ENCODE results near the gene NOXA1.
A peak's percentile ranks its signal among the peaks of the same experiment; 100 is the strongest.
"Not testable (repeated sequence)": the region's sequence is repeated elsewhere in the genome, so short reads cannot be mapped to it uniquely, and the experiment has no call there.

The NOXA1 gene

DNA sequence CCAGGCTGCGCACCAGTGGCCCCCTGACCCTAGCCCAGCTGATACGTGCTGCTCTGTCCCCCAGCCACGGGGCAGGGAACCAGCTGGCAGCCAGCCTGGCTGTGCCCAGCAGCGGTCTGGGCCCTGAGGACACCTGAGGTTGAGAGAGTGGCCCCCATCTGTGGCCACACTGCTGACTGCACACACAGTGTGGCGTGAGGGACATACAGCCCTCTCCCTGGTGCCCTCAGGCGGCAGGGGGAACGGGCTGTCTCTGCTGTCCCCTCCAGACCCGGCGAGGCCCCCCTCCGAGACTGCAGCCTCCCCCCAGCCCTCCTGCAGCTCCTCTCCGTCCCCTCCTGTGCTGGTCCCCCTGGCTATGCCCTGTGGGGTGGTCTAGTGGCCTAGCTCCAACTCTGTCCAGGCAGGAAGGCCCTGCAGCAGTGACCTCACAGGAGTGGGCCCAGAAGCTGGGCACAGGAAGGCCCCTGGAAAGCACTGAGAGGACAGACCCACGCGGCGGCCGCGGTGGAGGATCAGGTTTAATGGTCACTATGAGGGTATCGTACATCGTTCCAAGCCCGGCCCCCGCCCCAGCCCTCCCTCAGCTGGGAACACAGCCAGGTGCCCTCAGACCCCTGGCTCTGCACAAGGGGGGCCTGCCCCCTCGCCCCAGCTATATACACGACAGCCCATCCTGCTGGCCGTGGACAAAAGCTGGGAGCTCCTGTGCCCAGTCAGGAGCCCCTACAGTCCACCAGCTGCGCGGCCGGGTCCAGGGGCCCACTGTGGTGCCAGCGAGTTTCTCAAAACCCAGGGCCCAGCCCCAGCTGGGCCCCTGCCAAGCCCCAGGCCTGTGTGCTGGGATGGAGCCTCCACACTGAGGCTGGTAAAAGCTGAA, 24.8 kb downstream of the NOXA1 start:
- H3K27me3 Mint-ChIP-seq: peaks cover 2% of the 10 kb centered on the region
- no peak overlapping the region for H3K4me3 Mint-ChIP-seq
- H3K4me1 Mint-ChIP-seq (ENCODE audit: low read depth): peaks cover 17% of the 10 kb centered on the region
- H3K27ac Mint-ChIP-seq: no peak overlapping the region
- H3K9me3 Mint-ChIP-seq (ENCODE audit: low read depth): no peaks in the 10 kb centered on the region
- H3K36me3 Mint-ChIP-seq: no peaks in the 10 kb centered on the region

DNA sequence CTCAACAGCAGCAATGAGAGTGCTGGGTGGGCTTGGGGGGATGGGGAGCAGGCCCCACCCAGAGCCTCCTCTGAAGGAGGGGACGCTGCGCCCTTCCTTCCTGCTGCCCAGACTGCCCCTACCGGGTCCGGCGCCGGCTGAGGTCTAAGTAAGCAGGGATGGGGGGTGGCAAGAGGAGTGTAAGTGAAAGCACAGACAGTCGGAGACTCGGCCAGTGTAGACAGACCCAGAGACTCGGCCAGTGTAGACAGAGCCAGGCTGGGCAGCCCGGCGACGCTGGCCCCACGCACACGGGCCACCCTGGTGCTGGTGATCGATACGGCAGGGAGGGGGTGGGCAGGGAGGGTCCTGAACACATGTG, 25.4 kb downstream of the NOXA1 start:
- Mint-ChIP-seq H3K4me3 (no peak overlapping the region), H3K27ac (no peak overlapping the region), H3K27me3 (peaks cover under 1% of the 10 kb centered on the region), H3K36me3 (no peaks in the 10 kb centered on the region), H3K4me1 (ENCODE audit: low read depth) (peaks cover 17% of the 10 kb centered on the region), H3K9me3 (ENCODE audit: low read depth) (no peaks in the 10 kb centered on the region)

DNA sequence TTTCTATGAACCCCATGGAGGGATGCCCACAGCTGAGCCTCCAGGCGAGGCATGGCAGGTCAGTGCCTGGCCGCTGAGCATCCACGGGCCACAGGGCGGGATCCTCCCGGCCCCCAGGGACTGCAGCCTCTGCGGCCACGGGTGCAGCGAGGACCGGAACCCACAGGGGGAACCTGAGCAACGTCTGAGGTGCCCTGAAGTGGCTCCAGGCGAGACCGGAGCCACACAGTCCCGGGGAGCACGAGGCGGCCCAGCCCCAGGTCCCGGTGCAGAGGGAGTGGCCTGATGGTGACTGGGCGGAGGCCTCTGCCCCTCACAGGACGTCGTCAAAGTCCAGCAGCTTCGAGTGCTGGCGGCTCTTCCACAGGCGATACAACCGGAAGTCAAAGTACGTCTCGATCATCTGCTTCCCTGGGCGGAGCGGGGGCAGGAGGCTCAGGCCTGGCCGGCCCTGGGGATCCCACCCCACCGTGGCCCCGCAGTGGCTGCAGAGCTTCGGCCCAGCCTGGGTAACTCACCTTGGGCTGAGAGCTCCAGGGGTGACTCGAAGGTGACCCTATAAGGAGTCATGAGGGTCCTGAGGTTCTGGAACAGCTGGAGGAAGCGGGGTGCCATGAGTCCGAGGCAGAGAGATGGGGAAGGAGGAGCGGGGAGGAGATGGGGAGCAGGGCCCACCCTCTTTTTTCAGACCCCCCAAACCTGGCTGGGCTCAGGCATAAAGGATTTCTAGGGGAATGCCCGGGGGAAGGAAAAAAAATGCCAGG, 26.1 kb downstream of the NOXA1 start:
- H3K9me3 Mint-ChIP-seq (ENCODE audit: low read depth): no peaks in the 10 kb centered on the region
- no peak overlapping the region for H3K4me3 Mint-ChIP-seq
- no peaks in the 10 kb centered on the region for H3K36me3 Mint-ChIP-seq
- peaks cover 17% of the 10 kb centered on the region for H3K4me1 Mint-ChIP-seq (ENCODE audit: low read depth)
- no peaks in the 10 kb centered on the region for H3K27me3 Mint-ChIP-seq
- no peak overlapping the region for H3K27ac Mint-ChIP-seq

DNA sequence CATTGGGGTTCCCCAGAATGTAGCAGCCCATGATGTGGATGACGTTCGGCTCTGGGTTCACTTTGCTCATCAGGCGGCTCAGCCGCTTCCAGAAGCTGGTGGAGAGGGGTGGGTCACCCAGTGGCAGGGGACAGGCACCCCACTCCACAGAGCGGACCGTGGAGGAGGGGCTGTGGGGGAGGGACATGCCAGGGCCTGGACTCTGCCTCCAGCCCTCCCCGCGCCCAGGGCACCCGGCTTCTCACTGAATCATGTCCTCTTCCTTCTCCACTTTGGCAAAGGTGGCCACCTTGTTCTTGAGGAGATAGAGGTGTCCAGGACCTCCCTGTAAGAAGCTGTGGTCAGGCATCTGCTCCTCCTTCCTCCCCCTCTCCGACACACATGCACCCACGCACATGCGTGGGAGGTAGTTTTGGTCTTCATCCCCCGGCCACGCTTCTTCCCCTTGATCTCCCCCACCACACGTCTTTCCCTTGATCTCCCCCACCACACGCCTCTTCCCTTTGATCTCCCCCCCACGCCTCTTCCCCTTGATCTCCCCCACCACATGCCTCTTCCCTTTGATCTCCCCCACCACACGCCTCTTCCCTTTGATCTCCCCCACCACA, 26.8 kb downstream of the NOXA1 start:
- Mint-ChIP-seq H3K4me3 (no peak overlapping the region), H3K36me3 (no peaks in the 10 kb centered on the region), H3K9me3 (ENCODE audit: low read depth) (no peaks in the 10 kb centered on the region), H3K27me3 (no peaks in the 10 kb centered on the region), H3K4me1 (ENCODE audit: low read depth) (peaks cover 18% of the 10 kb centered on the region), H3K27ac (no peak overlapping the region)

DNA sequence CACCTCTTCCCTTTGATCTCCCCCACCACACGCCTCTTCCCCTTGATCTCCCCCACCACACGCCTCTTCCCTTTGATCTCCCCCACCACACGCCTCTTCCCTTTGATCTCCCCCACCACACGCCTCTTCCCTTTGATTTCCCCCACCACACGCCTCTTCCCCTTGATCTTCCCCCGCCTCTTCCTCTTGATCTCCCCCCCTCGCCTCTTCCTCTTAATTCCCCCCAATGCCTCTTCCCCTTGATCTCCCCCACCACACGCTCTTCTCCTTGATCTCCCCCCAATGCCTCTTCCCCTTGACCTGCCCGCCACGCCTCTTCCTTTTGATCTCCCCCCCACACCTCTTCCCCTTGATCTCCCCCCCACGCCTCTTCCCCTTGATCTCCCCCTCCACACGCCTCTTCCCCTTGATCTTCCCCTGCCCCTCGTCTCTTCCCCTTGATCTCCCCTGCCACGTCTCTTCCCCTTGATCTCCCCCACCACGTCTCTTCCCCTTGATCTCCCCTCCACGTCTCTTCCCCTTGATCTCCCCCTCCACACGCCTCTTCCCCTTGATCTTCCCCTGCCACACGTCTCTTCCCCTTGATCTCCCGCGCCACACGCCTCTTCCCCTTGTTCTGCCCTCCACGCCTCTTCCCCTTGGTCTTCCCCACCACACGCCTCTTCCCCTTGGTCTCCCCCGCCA, 27.5 kb downstream of the NOXA1 start:
- H3K36me3 Mint-ChIP-seq; H3K4me3 Mint-ChIP-seq; H3K27me3 Mint-ChIP-seq; H3K9me3 Mint-ChIP-seq (ENCODE audit: low read depth): not testable (repeated sequence)
- peak overlapping the region; percentile 28 for H3K27ac Mint-ChIP-seq
- peaks cover 13% of the 10 kb centered on the region for H3K4me1 Mint-ChIP-seq (ENCODE audit: low read depth)

DNA sequence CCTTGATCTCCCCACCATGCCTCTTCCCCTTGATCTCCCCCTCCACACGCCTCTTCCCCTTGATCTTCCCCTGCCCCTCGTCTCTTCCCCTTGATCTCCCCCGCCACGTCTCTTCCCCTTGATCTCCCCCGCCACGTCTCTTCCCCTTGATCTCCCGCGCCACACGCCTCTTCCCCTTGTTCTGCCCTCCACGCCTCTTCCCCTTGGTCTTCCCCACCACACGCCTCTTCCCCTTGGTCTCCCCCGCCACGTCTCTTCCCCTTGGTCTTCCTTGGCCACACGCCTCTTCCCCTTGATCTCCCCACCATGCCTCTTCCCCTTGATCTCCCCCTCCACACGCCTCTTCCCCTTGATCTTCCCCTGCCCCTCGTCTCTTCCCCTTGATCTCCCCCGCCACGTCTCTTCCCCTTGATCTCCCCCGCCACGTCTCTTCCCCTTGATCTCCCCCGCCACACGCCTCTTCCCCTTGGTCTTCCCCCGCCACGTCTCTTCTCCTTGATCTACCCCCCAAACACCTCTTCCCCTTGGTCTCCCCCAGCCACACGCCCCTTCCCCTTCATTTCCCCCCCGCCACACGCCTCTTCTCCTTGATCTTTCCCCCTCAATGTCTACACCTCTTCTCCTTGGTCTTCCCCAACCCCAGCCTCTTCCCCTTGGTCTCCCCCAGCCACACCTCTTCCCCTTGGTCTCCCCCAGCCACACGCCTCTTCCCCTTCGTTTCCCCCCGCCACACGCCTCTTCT, 28.2 kb downstream of the NOXA1 start:
- H3K4me3 Mint-ChIP-seq; H3K27me3 Mint-ChIP-seq; H3K9me3 Mint-ChIP-seq (ENCODE audit: low read depth); H3K36me3 Mint-ChIP-seq; H3K27ac Mint-ChIP-seq: not testable (repeated sequence)
- H3K4me1 Mint-ChIP-seq (ENCODE audit: low read depth): peaks cover 18% of the 10 kb centered on the region

DNA sequence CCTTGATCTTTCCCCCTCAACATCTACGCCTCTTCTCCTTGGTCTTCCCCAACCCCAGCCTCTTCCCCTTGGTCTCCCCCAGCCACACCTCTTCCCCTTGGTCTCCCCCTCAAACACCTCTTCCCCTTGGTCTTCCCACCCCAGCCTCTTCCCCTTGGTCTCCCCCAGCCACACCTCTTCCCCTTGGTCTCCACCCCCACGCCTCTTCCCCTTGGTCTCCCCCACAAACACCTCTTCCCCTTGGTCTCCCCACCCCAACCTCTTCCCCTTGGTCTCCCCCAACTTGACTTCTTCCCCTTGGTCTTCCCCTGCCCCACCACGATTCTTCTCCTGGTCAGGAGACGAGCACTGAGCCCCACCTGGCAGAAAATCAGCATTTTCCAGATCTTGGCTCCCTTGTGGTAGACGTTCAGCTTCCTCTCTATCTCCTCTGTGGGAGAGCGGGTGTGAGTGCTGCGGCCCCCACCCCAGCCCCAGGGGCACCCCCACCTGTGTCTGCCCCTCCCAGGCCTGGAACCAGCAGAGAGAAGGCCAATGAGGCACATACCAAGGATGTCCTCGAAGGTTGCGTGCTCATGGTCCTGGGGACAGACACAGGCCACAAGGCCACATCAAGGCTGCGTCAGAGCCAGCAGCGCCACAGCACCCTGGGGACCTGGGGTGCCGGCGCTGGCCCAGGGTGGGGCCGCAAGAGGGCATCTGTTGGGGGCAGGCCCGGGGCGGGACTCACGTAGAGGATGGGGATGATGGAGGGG, 29.0 kb downstream of the NOXA1 start:
- H3K4me1 Mint-ChIP-seq (ENCODE audit: low read depth): peaks cover 22% of the 10 kb centered on the region

DNA sequence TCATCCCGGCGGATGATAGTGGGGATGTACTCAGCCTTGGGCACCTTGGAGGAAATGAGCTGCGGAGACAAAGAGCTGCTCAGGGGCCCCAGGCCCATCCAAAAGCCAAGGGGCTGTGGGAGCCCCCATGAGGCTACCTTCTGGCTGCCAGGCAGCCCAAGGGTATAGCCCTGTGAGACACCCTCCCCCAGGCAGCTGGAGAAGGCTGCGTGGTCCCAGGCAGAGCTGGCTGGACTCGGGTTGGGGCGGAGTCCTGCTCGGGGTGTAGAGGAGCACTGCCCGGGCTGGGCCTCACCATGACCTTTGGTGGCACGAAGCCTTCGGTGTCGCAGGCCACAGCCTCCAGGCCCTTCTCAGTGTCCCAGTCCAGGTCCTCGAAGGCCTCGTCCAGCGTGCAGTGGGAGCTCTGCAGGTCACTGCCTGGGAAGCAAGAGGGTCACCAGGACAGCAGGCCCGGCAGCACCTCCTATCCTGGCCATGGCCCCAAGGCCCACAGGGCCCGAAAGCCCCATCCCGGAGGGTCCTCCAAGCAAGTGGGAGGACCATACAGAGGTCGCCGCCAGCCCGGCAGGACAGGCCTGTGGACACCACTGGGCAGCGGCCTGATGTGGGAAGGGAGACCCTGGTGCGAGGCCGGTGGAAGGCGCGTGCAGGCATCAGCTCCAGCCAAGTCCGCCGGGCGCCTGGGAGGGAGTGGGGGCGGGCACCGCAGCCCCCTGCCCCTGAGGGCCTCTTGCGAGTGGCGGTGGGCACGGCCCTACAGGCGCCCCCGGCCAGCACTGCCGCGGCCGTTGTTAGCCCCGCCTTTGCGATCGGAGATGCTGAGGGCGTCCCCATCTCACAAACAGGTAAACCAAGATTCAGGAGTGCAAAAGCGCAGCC, 29.8 kb downstream of the NOXA1 start:
- Mint-ChIP-seq H3K36me3 (no peaks in the 10 kb centered on the region), H3K9me3 (ENCODE audit: low read depth) (no peaks in the 10 kb centered on the region), H3K27me3 (no peaks in the 10 kb centered on the region), H3K4me3 (no peak overlapping the region), H3K27ac (no peak overlapping the region), H3K4me1 (ENCODE audit: low read depth) (peaks cover 20% of the 10 kb centered on the region)

More for the DNA sequence above, 29.0 kb downstream of the NOXA1 start:
- Mint-ChIP-seq H3K4me3 (no peak overlapping the region), H3K9me3 (ENCODE audit: low read depth) (no peaks in the 10 kb centered on the region), H3K27ac (no peak overlapping the region), H3K27me3 (no peaks in the 10 kb centered on the region), H3K36me3 (no peaks in the 10 kb centered on the region)

DNA sequence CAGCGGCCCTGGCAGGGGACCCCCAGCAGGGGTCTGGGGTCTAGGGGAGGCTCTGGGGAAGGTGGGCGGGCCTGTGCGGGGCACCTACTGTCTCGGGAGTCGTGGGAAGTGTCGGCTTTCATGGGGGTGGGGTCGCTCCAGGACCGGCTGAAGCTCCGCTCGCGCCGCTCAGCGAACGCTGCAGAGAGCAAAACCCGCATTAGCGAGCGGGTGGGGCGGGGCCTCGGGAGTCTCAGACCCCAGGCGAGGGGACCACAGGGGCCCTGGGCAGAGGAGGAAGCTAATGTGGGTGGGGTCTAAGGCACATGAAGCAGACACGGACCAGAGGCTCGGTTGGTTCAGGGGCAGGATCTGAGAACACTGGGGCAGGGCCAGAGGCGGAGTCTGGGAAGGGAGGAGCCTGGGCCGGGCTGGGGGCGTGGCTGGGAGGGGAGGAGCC, 30.5 kb downstream of the NOXA1 start:
- Mint-ChIP-seq H3K9me3 (ENCODE audit: low read depth) (no peaks in the 10 kb centered on the region), H3K4me1 (ENCODE audit: low read depth) (peaks cover 20% of the 10 kb centered on the region), H3K36me3 (no peaks in the 10 kb centered on the region), H3K27me3 (no peaks in the 10 kb centered on the region), H3K4me3 (no peak overlapping the region), H3K27ac (no peak overlapping the region)

DNA sequence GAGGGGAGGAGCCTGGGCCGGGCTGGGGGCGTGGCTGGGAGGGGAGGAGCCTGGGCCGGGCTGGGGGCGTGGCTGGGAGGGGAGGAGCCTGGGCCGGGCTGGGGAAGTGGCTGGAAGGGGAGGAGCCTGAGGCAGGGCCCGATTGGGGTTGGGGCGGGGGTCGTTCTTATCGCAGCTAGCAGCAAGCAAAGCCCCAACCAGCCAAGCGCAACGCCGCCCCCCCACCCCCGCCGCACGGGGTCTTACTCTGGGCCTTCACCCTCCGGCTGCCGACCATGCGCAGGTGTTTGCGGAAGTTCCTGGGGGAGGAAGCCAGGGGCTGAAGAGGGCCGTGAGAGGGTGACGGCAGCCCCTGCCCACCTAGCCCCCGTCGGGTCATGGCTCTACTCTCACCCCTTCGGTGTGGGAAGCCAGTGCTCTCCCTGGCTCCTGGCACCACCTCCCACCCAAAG, 31.0 kb downstream of the NOXA1 start:
- no peaks in the 10 kb centered on the region for H3K9me3 Mint-ChIP-seq (ENCODE audit: low read depth)
- peak overlapping the region; percentile 54 for H3K4me3 Mint-ChIP-seq
- H3K4me1 Mint-ChIP-seq (ENCODE audit: low read depth): peaks cover 20% of the 10 kb centered on the region
- no peaks in the 10 kb centered on the region for H3K36me3 Mint-ChIP-seq
- no peak overlapping the region for H3K27ac Mint-ChIP-seq
- no peaks in the 10 kb centered on the region for H3K27me3 Mint-ChIP-seq

DNA sequence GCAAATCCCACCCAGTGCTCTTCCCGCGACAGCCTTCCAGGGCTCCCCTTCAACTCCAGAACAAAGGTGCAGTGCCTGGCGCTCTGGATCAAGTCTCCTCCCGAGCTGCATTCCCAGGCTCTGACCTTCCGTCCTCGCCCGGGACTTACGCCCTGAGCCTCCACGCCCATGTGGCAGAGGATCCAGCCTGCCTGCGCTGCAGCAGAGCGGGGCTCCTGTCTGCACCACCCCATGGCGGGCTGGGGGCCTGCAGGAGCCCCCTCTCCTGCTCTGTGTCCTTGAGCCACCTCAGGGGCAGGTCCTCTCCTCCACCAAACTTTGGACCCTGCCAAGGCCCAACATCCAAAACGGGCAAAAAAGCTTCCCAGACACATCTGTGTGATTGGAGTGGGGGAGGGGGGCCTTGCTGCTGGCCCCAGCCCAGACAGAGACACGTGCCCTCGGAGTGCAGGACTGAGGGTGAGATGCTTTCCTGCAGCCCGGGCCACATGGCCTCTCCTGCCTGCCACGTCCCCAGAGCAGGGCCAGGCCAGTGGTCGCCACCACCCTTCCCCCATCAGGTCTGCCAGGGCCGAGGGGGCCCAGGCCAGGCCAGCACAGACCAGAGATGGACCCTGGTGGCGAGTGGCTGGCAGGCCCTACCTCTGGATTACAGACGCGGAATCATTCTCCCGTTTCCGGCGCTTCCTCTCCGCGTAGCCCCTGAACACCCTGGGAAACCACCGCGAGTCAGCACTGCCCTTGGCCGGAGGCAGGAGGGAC, 31.6 kb downstream of the NOXA1 start:
- no peak overlapping the region for H3K27ac Mint-ChIP-seq
- no peaks in the 10 kb centered on the region for H3K9me3 Mint-ChIP-seq (ENCODE audit: low read depth)
- peak overlapping the region; percentile 54 for H3K4me3 Mint-ChIP-seq
- no peaks in the 10 kb centered on the region for H3K36me3 Mint-ChIP-seq
- H3K4me1 Mint-ChIP-seq (ENCODE audit: low read depth): peaks cover 24% of the 10 kb centered on the region
- H3K27me3 Mint-ChIP-seq: no peaks in the 10 kb centered on the region

DNA sequence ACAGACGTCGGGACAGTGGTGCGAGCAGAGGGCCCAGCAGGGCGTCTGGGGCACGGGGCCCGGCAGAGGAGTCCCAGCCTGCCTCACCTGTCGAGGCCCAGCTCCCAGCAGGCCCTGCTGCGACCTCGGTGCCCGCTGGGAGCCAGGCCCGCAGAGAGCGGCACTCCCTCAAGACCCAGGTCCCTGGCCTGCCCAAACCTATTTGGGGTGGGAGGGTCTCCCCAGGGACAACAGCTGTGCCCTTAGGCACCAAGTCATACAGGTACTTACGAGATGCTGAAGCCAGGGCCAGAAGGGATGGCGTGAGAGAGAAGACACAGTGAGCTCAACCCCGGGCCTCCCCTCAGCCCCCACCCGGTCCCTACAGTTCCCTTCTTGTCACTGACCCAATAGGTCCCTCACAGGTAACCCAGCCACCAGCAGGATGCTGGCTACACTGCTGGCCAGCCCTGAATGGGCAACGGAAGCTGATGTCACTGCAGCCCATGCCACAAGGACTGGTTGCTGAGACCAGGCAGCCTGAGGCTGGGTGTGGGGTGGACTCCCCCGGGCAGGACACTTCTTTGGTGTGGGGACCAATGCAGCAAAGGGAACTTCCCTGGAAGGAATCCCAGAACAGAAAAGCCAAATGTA, 32.3 kb downstream of the NOXA1 start:
- no peaks in the 10 kb centered on the region for H3K36me3 Mint-ChIP-seq
- H3K4me1 Mint-ChIP-seq (ENCODE audit: low read depth): peaks cover 22% of the 10 kb centered on the region
- H3K27me3 Mint-ChIP-seq: no peaks in the 10 kb centered on the region
- no peak overlapping the region for H3K27ac Mint-ChIP-seq
- no peaks in the 10 kb centered on the region for H3K9me3 Mint-ChIP-seq (ENCODE audit: low read depth)
- H3K4me3 Mint-ChIP-seq: peak overlapping the region; percentile 35

Measured in activated naive CD8-positive, alpha-beta T cell (primary cell).